Brain microvascular endothelial cell (primary cell): ENCODE results near the gene DCLK1.

ENCODE experiments used
- DNase-seq: peaks from one replicate; pipeline ENCODE4 v3.0.0-alpha.2; 2020
- H3K27ac ChIP-seq: fragments of 250-450 bp; sonication (Bioruptor Pico); 2 replicates; pipeline ENCODE4 v1.5.1; 2020; ENCODE audit warnings: mild to moderate bottlenecking, moderate library complexity
- H3K27me3 ChIP-seq: fragments of 250-450 bp; sonication (Bioruptor Pico); replicated peaks from 2 replicates; pipeline ENCODE4 v1.5.1; 2020; ENCODE audit warnings: mild to moderate bottlenecking
- H3K36me3 ChIP-seq: fragments of 250-450 bp; sonication (Bioruptor Pico); replicated peaks from 2 replicates; pipeline ENCODE4 v1.5.1; 2020; ENCODE audit warnings: mild to moderate bottlenecking
- H3K4me3 ChIP-seq: 2 replicates; pipeline ENCODE4 v1.5.1; 2011; ENCODE audit warnings: low read depth, mild to moderate bottlenecking, control low read depth, low read length, moderate library complexity
- CTCF ChIP-seq: IDR thresholded peaks from 2 replicates; pipeline ENCODE4 v1.5.1; 2011; ENCODE audit warnings: low read depth, mild to moderate bottlenecking, moderate library complexity, low read length, control low read depth, inconsistent platforms; ENCODE audit errors: missing control alignments
- in situ Hi-C: cut with HindIII; loops from 2 replicates; pipeline ENCODE4 v1.10.0; 2017; ENCODE audit warnings: low sequenced_read_pairs, low pct_ligation_motif_present

DCLK1 gene

DNA sequence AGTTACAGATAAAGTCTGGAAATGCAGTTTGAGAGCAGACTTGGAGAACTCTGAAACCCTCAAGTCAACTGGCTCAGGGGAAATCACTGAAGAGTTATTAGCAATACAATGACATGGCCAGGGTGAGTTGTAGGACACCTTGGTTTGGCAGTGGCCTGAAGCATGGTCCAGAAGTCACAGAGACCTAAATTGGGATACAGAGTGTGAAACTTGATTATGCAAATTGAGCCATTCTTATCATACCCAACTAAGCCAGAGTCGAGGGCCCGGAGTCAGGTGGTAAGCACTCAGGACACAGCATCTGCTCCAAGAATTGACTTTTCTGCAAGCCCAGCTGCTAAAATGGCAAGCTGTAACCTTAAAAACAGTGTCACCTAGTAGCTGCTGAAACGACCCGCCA is 224.5 kb downstream of the DCLK1 start:
- Histone ChIP-seq H3K36me3 (no peaks in the 10 kb centered on the region), H3K4me3 (no peak overlapping the region), H3K27ac (no peak overlapping the region), H3K27me3 (no peaks in the 10 kb centered on the region)
- no peak for DNase-seq
- no peak for TF ChIP-seq CTCF
- in situ Hi-C loops, result no loop called here

- H3K36me3 ChIP-seq, result no peaks in the 10 kb centered on the region
- no peak overlapping the region for H3K4me3 ChIP-seq
- no peak for DNase-seq
- in situ Hi-C loops, result no loop called here
- no peaks in the 10 kb centered on the region for H3K27me3 ChIP-seq
- no peak overlapping the region for H3K27ac ChIP-seq
- no peak for TF ChIP-seq CTCF
Measured at GRCh38 chr13:35903075-35903474, 228.1 kb downstream of the DCLK1 start.

GRCh38 chr13:35898041-35898440 is 233.1 kb downstream of the DCLK1 start:
- Histone ChIP-seq H3K27me3 (no peaks in the 10 kb centered on the region), H3K27ac (no peak overlapping the region), H3K4me3 (no peak overlapping the region), H3K36me3 (no peaks in the 10 kb centered on the region)
- no peak for TF ChIP-seq CTCF
- no peak for DNase-seq
- in situ Hi-C loops, result no loop called here

GRCh38 chr13:35894636-35895035 is 236.5 kb downstream of the DCLK1 start:
- in situ Hi-C loops, result no loop called here

DNA sequence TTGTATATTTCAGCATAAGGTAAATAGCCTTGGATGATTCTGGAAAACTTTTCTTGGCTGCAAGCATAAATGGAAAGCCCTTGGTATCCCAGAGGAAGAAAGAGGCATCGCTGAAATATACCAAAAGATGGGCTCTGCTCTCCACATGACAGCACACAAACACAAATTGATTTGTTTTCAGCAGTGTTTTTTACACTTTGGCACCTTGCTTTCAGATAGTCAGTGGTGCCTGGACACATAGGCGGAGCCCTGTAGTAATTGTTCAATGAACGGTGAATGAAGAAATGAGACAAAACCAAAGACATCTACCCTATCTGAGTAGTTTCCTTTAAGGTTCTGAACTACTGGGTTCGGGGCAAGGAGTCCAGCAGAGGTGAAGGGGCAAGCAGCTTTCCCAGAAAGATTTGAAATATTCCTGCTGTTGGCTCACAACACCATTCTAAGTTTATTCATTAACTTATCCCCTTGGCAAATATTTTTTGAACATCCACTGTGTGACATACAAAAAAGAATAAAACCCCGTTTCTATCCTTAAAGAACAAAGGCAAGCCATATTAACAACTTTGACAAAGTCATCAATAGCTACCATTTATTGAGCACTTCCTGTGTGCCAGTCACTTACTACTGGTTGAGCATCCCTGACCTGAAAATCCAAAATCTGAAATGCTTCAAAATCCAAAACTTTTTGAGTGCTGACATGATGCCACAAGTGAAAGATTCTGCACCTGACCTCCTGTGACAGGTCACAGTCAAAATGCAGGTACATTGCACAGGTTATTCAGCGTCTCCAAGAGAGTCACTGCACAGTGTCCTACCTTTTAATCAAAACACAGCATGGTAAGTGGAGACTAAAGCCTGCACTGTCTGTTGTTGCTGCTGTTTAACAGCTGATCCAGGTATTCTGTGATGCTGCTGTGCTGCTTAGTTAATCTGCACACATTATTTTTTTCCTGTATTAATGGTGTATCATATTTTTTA is 238.1 kb downstream of the DCLK1 start:
- TF ChIP-seq CTCF, result no peak
- no peaks in the 10 kb centered on the region for H3K36me3 ChIP-seq
- in situ Hi-C loops, result no loop called here
- DNase-seq, result no peak
- H3K27me3 ChIP-seq, result no peaks in the 10 kb centered on the region
- no peak overlapping the region for H3K27ac ChIP-seq
- no peak overlapping the region for H3K4me3 ChIP-seq

More at GRCh38 chr13:35894636-35895035, 236.5 kb downstream of the DCLK1 start:
- Histone ChIP-seq H3K36me3 (no peaks in the 10 kb centered on the region), H3K27me3 (no peaks in the 10 kb centered on the region), H3K27ac (no peak overlapping the region), H3K4me3 (no peak overlapping the region)
- no peak for TF ChIP-seq CTCF
- no peak for DNase-seq
